PC-9 (cell line): ENCODE data around the gene MAFG. TPM values are rescaled to one million over a fixed set of nuclear protein-coding genes. Genes with fewer than 3 reads are reported as not detected.

Experiments used
- BruUV-seq: library from RNA; stranded (reverse); fragments of 400-500 nt; replicated peaks from 2 replicates; lab custom pipeline; 2021; lab: Mats Ljungman, UMichigan
- CTCF ChIA-PET: fragments of 300-600 bp; sonication (Branson Sonifier 250); formaldehyde crosslinking; loops from one replicate; lab custom pipeline; 2022; ENCODE audit warnings: antibody characterized with exemption; lab: Charles Lee
- POLR2A ChIA-PET: fragments of 300-600 bp; sonication (Branson Sonifier 250); formaldehyde crosslinking; loops from one replicate; lab custom pipeline; 2022; ENCODE audit warnings: antibody characterized with exemption; ENCODE audit not compliant: unreplicated experiment; lab: Charles Lee
- DNase-seq, 2 experiments: peaks; one replicate each; pipeline versions ENCODE4 v3.0.0 to v3.0.0-alpha.2; 2015 to 2022; ENCODE audit warnings: mixed read lengths in 1 of 2
- H2AFZ ChIP-seq: fragments of 200-600 bp; sonication (generic); 2 replicates; pipeline ENCODE4 v1.8.1; 2017; ENCODE audit warnings: antibody characterized with exemption
- H3F3A ChIP-seq: fragments of 200-600 bp; sonication (generic); 2 replicates; pipeline ENCODE4 v1.8.1; 2017; ENCODE audit warnings: antibody characterized with exemption, mild to moderate bottlenecking, low read depth; ENCODE audit not compliant: insufficient read depth
- H3K27ac ChIP-seq: fragments of 200-600 bp; sonication (generic); 2 replicates; pipeline ENCODE4 v1.6.1; 2016; ENCODE audit warnings: mixed run types
- H3K27me3 ChIP-seq: fragments of 200-600 bp; sonication (generic); 2 replicates; pipeline ENCODE4 v1.6.1; 2016; ENCODE audit warnings: low read depth, mixed run types; ENCODE audit not compliant: insufficient read depth
- H3K36me3 ChIP-seq: fragments of 200-600 bp; sonication (generic); 2 replicates; pipeline ENCODE4 v1.6.1; 2016; ENCODE audit warnings: low read depth, mixed run types
- H3K4me1 ChIP-seq: fragments of 200-600 bp; sonication (generic); replicated peaks from 2 replicates; pipeline ENCODE4 v1.6.1; 2016; ENCODE audit warnings: mixed run types; ENCODE audit not compliant: insufficient read depth
- H3K4me2 ChIP-seq: fragments of 200-600 bp; sonication (generic); 2 replicates; pipeline ENCODE4 v1.6.1; 2017; ENCODE audit warnings: mixed run types
- H3K4me3 ChIP-seq: fragments of 200-600 bp; sonication (generic); 2 replicates; pipeline ENCODE4 v1.6.1; 2016; ENCODE audit warnings: mixed run types
- H3K79me2 ChIP-seq: fragments of 200-600 bp; sonication (generic); 2 replicates; pipeline ENCODE4 v1.6.1; 2017; ENCODE audit warnings: low read depth, mixed run types
- H3K9me2 ChIP-seq: fragments of 200-600 bp; sonication (generic); 2 replicates; pipeline ENCODE4 v1.8.1; 2017; ENCODE audit warnings: mild to moderate bottlenecking; ENCODE audit not compliant: insufficient read depth
- H3K9me3 ChIP-seq: fragments of 200-600 bp; sonication (generic); 2 replicates; pipeline ENCODE4 v1.8.1; 2016; ENCODE audit warnings: low read depth; ENCODE audit not compliant: insufficient read depth
- H4K20me1 ChIP-seq: fragments of 200-600 bp; sonication (generic); 2 replicates; pipeline ENCODE4 v1.8.1; 2017; ENCODE audit not compliant: insufficient read depth
- EZH2 ChIP-seq: fragments of 200-600 bp; sonication (generic); IDR thresholded peaks from 2 replicates; pipeline ENCODE4 v1.8.0; 2017; ENCODE audit warnings: antibody characterized with exemption, low read depth
- intact Hi-C: fragments of 100-400 bp; cut with micrococcal nuclease; formaldehyde crosslinking; loops from one replicate; pipeline ENCODE4 v1.10.0; 2022; ENCODE audit not compliant: unreplicated experiment
- total RNA-seq: library from RNA; stranded (reverse); gene quantifications from 2 replicates; pipeline ENCODE4 v1.2.3, GENCODE V29; 2021
- TF ChIP-seq, protein P1 (sequence below): fragments of 200-600 bp; sonication (generic); conservative IDR thresholded peaks from 2 replicates; pipeline ENCODE4 v1.6.1; 2017; ENCODE audit warnings: mixed run types, antibody characterized with exemption, mild to moderate bottlenecking, moderate library complexity

Gene MAFG
- total RNA-seq, 1 experiment from 2014 or later: 79.5 TPM

DNA sequence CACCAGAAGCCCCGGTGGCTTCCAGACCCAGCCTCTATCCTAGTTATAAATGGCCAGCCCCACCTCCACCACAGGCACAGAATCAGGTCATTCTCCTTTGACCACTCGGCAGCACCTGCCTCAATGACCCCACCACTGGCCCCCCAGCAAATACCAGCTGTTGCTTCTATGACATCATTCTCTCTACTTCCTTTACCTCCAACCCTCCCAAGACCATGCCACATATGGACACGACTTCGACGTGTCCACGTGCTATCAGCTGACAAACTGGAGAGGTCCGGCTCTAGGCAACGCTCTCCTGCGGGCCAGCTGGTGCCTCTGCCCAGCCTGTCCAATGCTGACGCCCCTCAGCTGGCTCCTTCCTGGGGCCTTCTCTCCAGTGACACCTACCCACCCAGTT, 42.1 kb downstream of the MAFG start:
- ChIA-PET POLR2A (interaction anchor here (0.6 to 0.8 kb wide), 3 partner anchors 9 to 52 kb away, joined by 3 to 30 read pairs (median 6); partner anchors contain the start of gene MCRIP1), CTCF (no interaction called here)
- intact Hi-C loops: no loop called here
- Histone ChIP-seq H3K9me2 (no peaks in the 10 kb centered on the region), H3F3A (peaks cover 39% of the 10 kb centered on the region), H2AFZ (no peak overlapping the region), H3K27me3 (no peaks in the 10 kb centered on the region), H3K4me3 (no peak overlapping the region), H3K4me1 (peaks cover 27% of the 10 kb centered on the region), H3K36me3 (no peaks in the 10 kb centered on the region), H3K9me3 (no peaks in the 10 kb centered on the region), H3K79me2 (peaks cover 41% of the 10 kb centered on the region), H4K20me1 (peaks cover 12% of the 10 kb centered on the region), H3K4me2 (peak overlapping the region; percentile 8; the same call in 1 of the 2 replicates), H3K27ac (no peak overlapping the region)
- DNase-seq: no peak
- BruUV-seq: no TSS peak
- TF ChIP-seq, protein P1, sequence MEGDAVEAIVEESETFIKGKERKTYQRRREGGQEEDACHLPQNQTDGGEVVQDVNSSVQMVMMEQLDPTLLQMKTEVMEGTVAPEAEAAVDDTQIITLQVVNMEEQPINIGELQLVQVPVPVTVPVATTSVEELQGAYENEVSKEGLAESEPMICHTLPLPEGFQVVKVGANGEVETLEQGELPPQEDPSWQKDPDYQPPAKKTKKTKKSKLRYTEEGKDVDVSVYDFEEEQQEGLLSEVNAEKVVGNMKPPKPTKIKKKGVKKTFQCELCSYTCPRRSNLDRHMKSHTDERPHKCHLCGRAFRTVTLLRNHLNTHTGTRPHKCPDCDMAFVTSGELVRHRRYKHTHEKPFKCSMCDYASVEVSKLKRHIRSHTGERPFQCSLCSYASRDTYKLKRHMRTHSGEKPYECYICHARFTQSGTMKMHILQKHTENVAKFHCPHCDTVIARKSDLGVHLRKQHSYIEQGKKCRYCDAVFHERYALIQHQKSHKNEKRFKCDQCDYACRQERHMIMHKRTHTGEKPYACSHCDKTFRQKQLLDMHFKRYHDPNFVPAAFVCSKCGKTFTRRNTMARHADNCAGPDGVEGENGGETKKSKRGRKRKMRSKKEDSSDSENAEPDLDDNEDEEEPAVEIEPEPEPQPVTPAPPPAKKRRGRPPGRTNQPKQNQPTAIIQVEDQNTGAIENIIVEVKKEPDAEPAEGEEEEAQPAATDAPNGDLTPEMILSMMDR: no peak
- no peak for TF ChIP-seq EZH2

DNA sequence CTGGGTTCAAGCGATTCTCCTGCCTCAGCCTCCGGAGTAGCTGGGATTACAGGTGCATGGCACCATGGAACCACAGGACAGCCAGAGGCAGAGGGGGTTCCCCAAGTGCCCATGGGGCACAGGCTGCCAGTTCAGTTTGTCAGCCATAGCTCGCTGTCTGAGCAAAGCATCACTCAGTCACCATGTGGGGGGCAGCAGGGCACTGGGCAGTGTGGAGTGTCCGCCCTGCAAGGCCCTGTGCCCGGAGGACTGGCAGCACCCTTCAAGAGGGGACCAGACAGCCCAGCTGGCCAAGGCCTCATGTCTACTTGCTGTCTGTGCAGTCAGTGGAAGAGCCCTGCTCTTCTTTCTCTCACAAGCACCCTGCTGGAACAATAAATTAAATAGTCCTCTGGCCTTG, 42.6 kb downstream of the MAFG start:
- intact Hi-C loops: no loop called here
- Histone ChIP-seq H2AFZ (no peak overlapping the region), H3K9me3 (no peaks in the 10 kb centered on the region), H4K20me1 (peaks cover 12% of the 10 kb centered on the region), H3F3A (peaks cover 39% of the 10 kb centered on the region), H3K36me3 (no peaks in the 10 kb centered on the region), H3K79me2 (peaks cover 36% of the 10 kb centered on the region), H3K4me3 (no peak overlapping the region), H3K4me2 (no peak overlapping the region), H3K4me1 (peaks cover 22% of the 10 kb centered on the region), H3K27me3 (no peaks in the 10 kb centered on the region), H3K9me2 (no peaks in the 10 kb centered on the region), H3K27ac (no peak overlapping the region)
- no TSS peak for BruUV-seq
- CTCF ChIA-PET: no interaction called here
- DNase-seq: no peak
- POLR2A ChIA-PET: no interaction called here
- TF ChIP-seq, protein P1: no peak
- TF ChIP-seq EZH2: no peak

DNA sequence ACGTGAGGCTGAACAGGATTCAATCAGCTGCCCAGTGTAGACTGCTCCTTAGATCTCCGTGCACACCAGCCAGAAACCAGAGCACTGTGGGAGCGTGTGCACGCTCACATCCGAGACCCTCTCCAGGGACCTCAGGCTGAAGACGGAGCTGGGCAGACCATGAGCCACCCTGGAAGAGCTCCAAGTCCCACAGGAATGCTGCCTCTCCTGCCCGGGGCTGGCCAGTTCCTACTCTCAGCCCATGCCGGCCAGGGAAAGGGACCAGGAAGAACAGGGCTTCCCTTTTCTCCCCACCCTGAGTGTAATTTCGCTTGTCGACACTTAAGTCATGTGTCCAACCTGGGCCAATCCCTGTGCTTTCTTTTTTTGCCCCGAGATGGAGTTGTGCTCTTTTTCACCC, 43.0 kb downstream of the MAFG start:
- H3K27me3 ChIP-seq: no peaks in the 10 kb centered on the region
- no peak for TF ChIP-seq EZH2
- H3K4me1 ChIP-seq: peaks cover 19% of the 10 kb centered on the region
- BruUV-seq: no TSS peak
- H3K4me3 ChIP-seq: no peak overlapping the region
- no peak overlapping the region for H3K27ac ChIP-seq
- CTCF ChIA-PET: no interaction called here
- no peak overlapping the region for H3K4me2 ChIP-seq
- peaks cover 39% of the 10 kb centered on the region for H3F3A ChIP-seq
- H3K9me2 ChIP-seq: no peaks in the 10 kb centered on the region
- H3K79me2 ChIP-seq: peaks cover 31% of the 10 kb centered on the region
- POLR2A ChIA-PET: no interaction called here
- no peaks in the 10 kb centered on the region for H3K36me3 ChIP-seq
- H2AFZ ChIP-seq: no peak overlapping the region
- intact Hi-C loops: no loop called here
- DNase-seq: no peak
- H3K9me3 ChIP-seq: no peaks in the 10 kb centered on the region
- peaks cover 12% of the 10 kb centered on the region for H4K20me1 ChIP-seq

DNA sequence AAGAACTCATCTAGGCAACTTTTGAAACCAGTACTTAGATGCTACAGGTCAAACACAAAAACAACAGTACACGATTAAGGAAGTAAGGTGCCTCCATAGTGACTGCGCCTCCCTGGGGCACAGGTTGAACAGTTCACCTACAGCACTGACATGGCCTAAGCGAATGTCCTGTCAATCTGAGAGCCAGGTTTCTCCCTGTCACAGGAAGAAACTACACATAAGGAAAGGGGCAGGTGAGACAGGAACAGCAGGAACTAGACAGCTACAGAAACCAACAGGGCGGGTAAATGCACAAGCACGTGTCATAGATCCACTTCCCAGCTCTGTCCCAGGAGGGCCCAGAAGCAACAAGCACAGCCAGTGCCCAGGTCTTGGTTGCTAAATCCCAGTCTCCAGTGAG, 48.4 kb downstream of the MAFG start:
- Histone ChIP-seq H3K27ac (no peak overlapping the region), H3K4me2 (no peak overlapping the region), H3K79me2 (0 out of 2 replicates have a peak, but pooled peaks cover under 1% of the 10 kb centered on the region), H3K4me3 (no peak overlapping the region), H3K27me3 (no peaks in the 10 kb centered on the region), H2AFZ (no peak overlapping the region), H3F3A (0 out of 2 replicates have a peak, but pooled peaks cover 12% of the 10 kb centered on the region), H3K9me2 (no peaks in the 10 kb centered on the region), H3K9me3 (no peaks in the 10 kb centered on the region), H3K36me3 (no peaks in the 10 kb centered on the region), H4K20me1 (no peaks in the 10 kb centered on the region), H3K4me1 (no peaks in the 10 kb centered on the region)
- TF ChIP-seq, protein P1: no peak
- no peak for TF ChIP-seq EZH2
- no peak for DNase-seq
- ChIA-PET CTCF (no interaction called here), POLR2A (no interaction called here)
- intact Hi-C loops: no loop called here
- BruUV-seq: no TSS peak
